K562 (cell line): ENCODE measurements around the gene TTBK1. TPM values are rescaled to one million over a fixed set of nuclear protein-coding genes. Genes with fewer than 3 reads are reported as not detected.

Experiments
- ARNT ChIP-seq, 2 experiments: fragments of 450-650 bp; IDR thresholded peaks; 2 replicates each; pipeline ENCODE4 v1.6.1; 2016; ENCODE audit warnings: mild to moderate bottlenecking in 1 of 2
- CAMTA2 ChIP-seq: fragments of 250-450 bp; sonication (Bioruptor Pico); conservative IDR thresholded peaks from 2 replicates; pipeline ENCODE4 v1.5.1; 2022
- CTCF ChIP-seq, 3 experiments: IDR thresholded peaks in 2 of 3; conservative IDR thresholded peaks in 1 of 3; 2 replicates each; pipeline ENCODE4 v1.5.1; 2011 to 2012; ENCODE audit warnings: low read length in 3 of 3, mild to moderate bottlenecking in 3 of 3, control low read depth in 2 of 3, improper control_type of control experiment in 1 of 3, inconsistent platforms in 1 of 3, low read depth in 1 of 3, mixed read lengths in 1 of 3, moderate library complexity in 1 of 3; ENCODE audit not compliant: insufficient read depth in 2 of 3
- FOXP4 ChIP-seq: sonication (generic); formaldehyde crosslinking; IDR thresholded peaks from 2 replicates; pipeline ENCODE4 v1.8.0; 2022; ENCODE audit warnings: mild to moderate bottlenecking, missing genetic modification reagents, borderline replicate concordance
- HINFP ChIP-seq: fragments of 450-650 bp; conservative IDR thresholded peaks from 2 replicates; pipeline ENCODE4 v1.6.1; 2016; ENCODE audit warnings: missing genetic modification characterization, low read depth, mild to moderate bottlenecking, control low read depth, missing compliant biosample characterization
- HMBOX1 ChIP-seq: sonication (generic); IDR thresholded peaks from 2 replicates; pipeline ENCODE4 v1.6.1; 2016
- MYC ChIP-seq, 2 experiments: fragments of 250-450 bp in 1 of 2; sonication (Bioruptor Pico) in 1 of 2; IDR thresholded peaks; 2 replicates each; pipeline versions ENCODE4 v1.5.1 to v1.6.1; 2012 to 2021; ENCODE audit warnings: low read depth in 2 of 2, borderline replicate concordance in 1 of 2, improper control_type of control experiment in 1 of 2, low read length in 1 of 2, mild to moderate bottlenecking in 1 of 2, moderate library complexity in 1 of 2
- RUNX1 ChIP-seq: sonication (generic); IDR thresholded peaks from 2 replicates; pipeline ENCODE4 v1.6.1; 2016; ENCODE audit warnings: antibody characterized with exemption, low read depth
- SMARCE1 ChIP-seq: fragments of 450-650 bp; IDR thresholded peaks from 2 replicates; pipeline ENCODE4 v1.7.1; 2016; ENCODE audit warnings: mild to moderate bottlenecking
- TCFL5 ChIP-seq: fragments of 250-450 bp; sonication (Bioruptor Pico); conservative IDR thresholded peaks from 2 replicates; pipeline ENCODE4 v1.6.1; 2021; ENCODE audit warnings: mild to moderate bottlenecking, moderate library complexity, matching md5 sums
- ZNF143 ChIP-seq: sonication (generic); formaldehyde crosslinking; IDR thresholded peaks from 2 replicates; pipeline ENCODE4 v1.9.0; 2022; ENCODE audit warnings: mild to moderate bottlenecking, missing genetic modification reagents
- ZNF197 ChIP-seq: fragments of 200-800 bp; sonication (Bioruptor generic); IDR thresholded peaks from 2 replicates; pipeline ENCODE4 v1.6.1; 2016; ENCODE audit warnings: low read depth, missing genetic modification characterization, missing compliant biosample characterization
- ZNF384 ChIP-seq: IDR thresholded peaks from 2 replicates; pipeline ENCODE4 v1.6.1; 2012; ENCODE audit warnings: low read depth, low read length, improper control_type of control experiment
- ZNF586 ChIP-seq: fragments of 450-650 bp; formaldehyde crosslinking; conservative IDR thresholded peaks from 2 replicates; pipeline ENCODE4 v1.4.0; 2020; ENCODE audit warnings: mild to moderate bottlenecking, moderate library complexity
- ZNF79 ChIP-seq: fragments of 250-450 bp; sonication (Bioruptor Pico); IDR thresholded peaks from 2 replicates; pipeline ENCODE4 v1.4.0; 2020; ENCODE audit warnings: low read depth, mild to moderate bottlenecking, moderate library complexity
- polyA plus RNA-seq, 8 experiments: library from polyadenylated mRNA; depleted of rRNA in 4 of 8; stranded (reverse) in 5 of 8; unstranded in 3 of 8; fragments of >200 nt; fragmentation: Nextera tagmentation in 2 of 8; fragmentation: Illumina TruSeq in 1 of 8; extraction: Ambion mirVana in 2 of 8; extraction: Trizol in 1 of 8; gene quantifications; 2 replicates each; pipeline versions ENCODE4 v1.2.1 to v1.2.3, GENCODE V29; 2011 to 2014; ENCODE audit warnings: inconsistent platforms in 1 of 8, missing spikeins in 1 of 8
- total RNA-seq, 7 experiments: library from RNA; depleted of rRNA in 6 of 7; stranded (reverse); fragments of >200 nt in 6 of 7; fragmentation: Illumina TruSeq in 2 of 7; extraction: Trizol in 2 of 7; gene quantifications; 2 replicates each; pipeline versions ENCODE4 v1.2.1 to v1.2.3, GENCODE V29; 2011 to 2021; ENCODE audit warnings: low replicate concordance in 1 of 7
- TF ChIP-seq, protein P1 (sequence below): fragments of 450-650 bp; IDR thresholded peaks from 2 replicates; pipeline ENCODE4 v1.6.1; 2014; ENCODE audit warnings: low read depth, mild to moderate bottlenecking, moderate library complexity, borderline replicate concordance
- TF ChIP-seq, protein P2 (sequence below): sonication (generic); formaldehyde crosslinking; IDR thresholded peaks from 2 replicates; pipeline ENCODE4 v1.8.0; 2022; ENCODE audit warnings: mild to moderate bottlenecking, missing genetic modification reagents

TTBK1 gene
- total and polyA plus RNA-seq, 9 of the 15 experiments (the other 6 are each of a cell fraction or from before 2014, with no cell fraction given) = not detected

DNA sequence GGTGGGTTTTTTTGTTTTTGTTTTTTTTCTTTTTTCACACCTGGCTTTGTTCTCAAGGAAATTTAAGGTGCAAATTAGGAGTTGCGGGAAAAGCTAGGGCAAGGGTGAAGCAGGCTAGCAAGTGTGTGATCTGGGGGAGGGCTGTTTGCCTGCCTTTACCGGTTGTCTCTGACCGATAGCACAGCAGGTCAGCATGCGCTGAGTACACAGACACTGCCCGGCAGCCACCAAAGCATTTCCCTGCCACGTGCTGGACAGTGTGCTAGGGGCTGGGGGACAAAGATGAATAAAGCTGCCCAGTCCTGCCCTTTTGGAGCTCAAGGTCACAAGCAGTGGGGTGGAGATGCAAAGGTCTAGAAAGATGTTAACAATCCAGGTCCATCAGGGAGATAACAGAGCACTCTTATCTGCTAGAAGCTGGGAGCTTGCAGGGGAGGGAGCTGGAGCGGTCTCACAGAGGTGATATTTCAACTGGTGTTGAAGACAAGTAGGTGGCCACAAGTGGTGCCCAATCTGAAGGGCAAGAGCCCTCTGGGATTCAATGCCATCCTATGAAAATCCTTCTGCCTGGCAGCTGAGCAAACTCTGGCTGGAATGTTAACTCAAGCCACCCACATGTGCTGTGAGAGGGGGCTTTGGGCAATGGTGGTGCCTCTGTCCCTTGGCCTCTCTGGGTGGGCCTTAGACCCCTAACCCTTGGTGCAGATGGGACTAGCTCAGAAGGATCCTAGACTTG lies 24.5 kb downstream of the TTBK1 start (continued):
- TF ChIP-seq SMARCE1 (peak; percentile 50; the same call in 1 of the 2 replicates), CAMTA2 (no peak), ZNF586 (CRISPR knock-in tag) (no peak), ZNF197 (CRISPR knock-in tag) (peak; percentile 41; the same call in 1 of the 2 replicates), ZNF143 (CRISPR knock-in tag) (no peak), TCFL5 (CRISPR knock-in tag) (no peak), HINFP (tag) (no peak), ZNF384 (no peak), FOXP4 (CRISPR knock-in tag) (peak; percentile 58; the same call in 1 of the 2 replicates), HMBOX1 (no peak), ZNF79 (CRISPR knock-in tag) (no peak), MYC (IDR thresholded peaks at IDR 0.05; ENCODE audit: low read depth, low read length) (peak; percentile 90), MYC (CRISPR knock-in tag; IDR thresholded peaks at IDR 0.05; ENCODE audit: borderline replicate concordance, low read depth) (no peak), CTCF (IDR thresholded peaks at IDR 0.05 in 2 of 3, conservative IDR thresholded peaks at IDR 0.05 in 1 of 3; ENCODE audit: insufficient read depth in 2 of 3, low read depth in 1 of 3, low read length in 3 of 3) (no peak), ARNT (IDR thresholded peaks at IDR 0.05) (peak in 1 of 2 experiments; percentile 35; a peak in 1 of 4 replicates), RUNX1 (no peak)
- TF ChIP-seq, protein P1, sequence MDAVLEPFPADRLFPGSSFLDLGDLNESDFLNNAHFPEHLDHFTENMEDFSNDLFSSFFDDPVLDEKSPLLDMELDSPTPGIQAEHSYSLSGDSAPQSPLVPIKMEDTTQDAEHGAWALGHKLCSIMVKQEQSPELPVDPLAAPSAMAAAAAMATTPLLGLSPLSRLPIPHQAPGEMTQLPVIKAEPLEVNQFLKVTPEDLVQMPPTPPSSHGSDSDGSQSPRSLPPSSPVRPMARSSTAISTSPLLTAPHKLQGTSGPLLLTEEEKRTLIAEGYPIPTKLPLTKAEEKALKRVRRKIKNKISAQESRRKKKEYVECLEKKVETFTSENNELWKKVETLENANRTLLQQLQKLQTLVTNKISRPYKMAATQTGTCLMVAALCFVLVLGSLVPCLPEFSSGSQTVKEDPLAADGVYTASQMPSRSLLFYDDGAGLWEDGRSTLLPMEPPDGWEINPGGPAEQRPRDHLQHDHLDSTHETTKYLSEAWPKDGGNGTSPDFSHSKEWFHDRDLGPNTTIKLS = peak; percentile 67; the same call in 1 of the 2 replicates
- TF ChIP-seq, protein P2, sequence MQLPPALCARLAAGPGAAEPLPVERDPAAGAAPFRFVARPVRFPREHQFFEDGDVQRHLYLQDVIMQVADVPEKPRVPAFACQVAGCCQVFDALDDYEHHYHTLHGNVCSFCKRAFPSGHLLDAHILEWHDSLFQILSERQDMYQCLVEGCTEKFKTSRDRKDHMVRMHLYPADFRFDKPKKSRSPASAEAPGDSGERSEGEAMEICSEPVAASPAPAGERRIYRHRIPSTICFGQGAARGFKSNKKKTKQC (CRISPR knock-in tag) = no peak
